ENCODE measurements around the gene PVR.

Gene PVR

DNA sequence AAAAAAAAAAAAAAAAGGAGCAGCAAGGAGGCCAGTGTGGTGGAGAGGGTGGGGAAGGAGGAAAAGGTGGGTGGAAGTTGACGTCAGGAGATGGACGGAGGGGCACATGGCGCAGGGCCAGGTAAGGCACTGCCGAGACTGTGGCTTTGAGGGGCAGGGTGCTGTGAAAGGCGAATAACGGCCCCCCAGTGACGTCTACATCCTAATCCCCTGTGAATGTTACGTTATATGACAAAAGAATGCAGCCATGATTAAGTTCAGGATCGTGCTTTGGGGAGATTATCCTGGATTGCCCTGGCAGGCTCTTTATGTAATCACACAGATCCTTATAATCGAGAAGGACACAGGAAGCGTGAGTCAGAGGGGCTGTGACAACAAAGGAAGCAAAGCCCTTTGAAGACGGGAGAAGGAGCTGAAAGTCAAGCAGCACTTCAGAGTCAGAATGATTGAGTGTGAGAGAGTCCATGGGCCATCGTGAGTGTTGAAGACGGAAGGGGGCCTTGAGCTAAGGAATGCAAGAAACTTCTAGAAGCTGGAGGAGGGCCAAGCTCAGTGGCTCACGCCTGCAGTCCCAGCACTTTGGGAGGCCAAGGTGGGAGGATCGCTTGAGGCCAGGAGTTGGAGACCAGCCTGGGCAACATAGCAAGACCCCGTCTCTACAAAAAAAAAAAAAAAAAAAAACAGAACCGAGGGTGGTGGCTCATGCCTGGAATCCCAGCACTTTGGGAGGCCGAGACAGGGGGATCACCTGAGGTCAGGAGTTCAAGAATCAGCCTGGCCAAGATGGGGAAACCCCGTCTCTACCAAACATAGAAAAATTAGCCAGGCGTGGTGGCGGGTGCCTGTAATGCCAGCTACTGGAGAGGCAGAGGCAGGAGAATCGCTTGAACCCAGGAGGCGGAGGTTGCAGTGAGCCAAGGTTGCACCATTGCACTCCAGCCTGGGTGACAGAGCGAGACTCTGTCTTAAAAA is 41.5 kb downstream of the PVR start:
- Histone ChIP-seq H3K9me2 (replicated peaks; ENCODE audit: low read depth, low read length) (no peaks in the 10 kb centered on the region), H3K9me3 (ENCODE audit: insufficient read depth, low read depth, low read length) (no peaks in the 10 kb centered on the region), H3K79me2 (ENCODE audit: insufficient read depth, low read length) (no peaks in the 10 kb centered on the region), H3K9ac (ENCODE audit: low read depth, low read length, poor library complexity, severe bottlenecking) (no peak overlapping the region), H3K27me3 (ENCODE audit: insufficient read depth, low read length, poor library complexity, severe bottlenecking) (no peaks in the 10 kb centered on the region), H3K4me1 (ENCODE audit: insufficient read depth, low read length, poor library complexity, severe bottlenecking) (no peaks in the 10 kb centered on the region), H3K4me2 (ENCODE audit: low read depth, low read length, poor library complexity, severe bottlenecking) (no peak overlapping the region), H2AFZ (ENCODE audit: low read length) (peak overlapping the region; percentile 59; the same call in 1 of the 2 replicates), H3K4me3 (ENCODE audit: low read length, poor library complexity, severe bottlenecking) (no peak overlapping the region), H3K36me3 (ENCODE audit: insufficient read depth, low read length) (no peaks in the 10 kb centered on the region), H4K20me1 (ENCODE audit: insufficient read depth, low read length, poor library complexity, severe bottlenecking) (no peaks in the 10 kb centered on the region), H3F3A (ENCODE audit: low read depth) (no peaks in the 10 kb centered on the region)
- no peak for TF ChIP-seq EZH2phosphoT487 (IDR thresholded peaks at IDR 0.05; ENCODE audit: borderline replicate concordance)
- TF ChIP-seq, protein P1, sequence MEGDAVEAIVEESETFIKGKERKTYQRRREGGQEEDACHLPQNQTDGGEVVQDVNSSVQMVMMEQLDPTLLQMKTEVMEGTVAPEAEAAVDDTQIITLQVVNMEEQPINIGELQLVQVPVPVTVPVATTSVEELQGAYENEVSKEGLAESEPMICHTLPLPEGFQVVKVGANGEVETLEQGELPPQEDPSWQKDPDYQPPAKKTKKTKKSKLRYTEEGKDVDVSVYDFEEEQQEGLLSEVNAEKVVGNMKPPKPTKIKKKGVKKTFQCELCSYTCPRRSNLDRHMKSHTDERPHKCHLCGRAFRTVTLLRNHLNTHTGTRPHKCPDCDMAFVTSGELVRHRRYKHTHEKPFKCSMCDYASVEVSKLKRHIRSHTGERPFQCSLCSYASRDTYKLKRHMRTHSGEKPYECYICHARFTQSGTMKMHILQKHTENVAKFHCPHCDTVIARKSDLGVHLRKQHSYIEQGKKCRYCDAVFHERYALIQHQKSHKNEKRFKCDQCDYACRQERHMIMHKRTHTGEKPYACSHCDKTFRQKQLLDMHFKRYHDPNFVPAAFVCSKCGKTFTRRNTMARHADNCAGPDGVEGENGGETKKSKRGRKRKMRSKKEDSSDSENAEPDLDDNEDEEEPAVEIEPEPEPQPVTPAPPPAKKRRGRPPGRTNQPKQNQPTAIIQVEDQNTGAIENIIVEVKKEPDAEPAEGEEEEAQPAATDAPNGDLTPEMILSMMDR (conservative IDR thresholded peaks at IDR 0.05; ENCODE audit: low read length), result no peak

DNA sequence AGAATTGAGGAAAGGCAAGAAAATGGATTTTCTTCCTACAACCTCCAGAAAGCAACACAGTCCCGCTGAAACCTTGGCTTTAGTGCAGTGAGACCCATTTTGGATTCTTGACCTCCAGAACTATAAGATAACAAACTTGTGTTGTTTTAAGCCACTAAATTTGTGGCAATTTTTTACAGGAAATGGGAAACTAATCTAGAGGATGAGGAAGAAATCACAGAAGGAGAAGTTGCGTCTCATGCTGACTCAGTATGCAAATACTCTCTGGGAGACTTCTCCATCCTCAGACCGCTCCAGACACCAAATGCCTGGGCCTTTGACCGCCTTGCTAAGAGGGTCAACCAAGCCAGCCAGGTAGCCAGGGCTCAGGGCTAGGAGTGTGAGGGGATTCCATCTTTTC is 42.2 kb downstream of the PVR start:
- H3F3A ChIP-seq (ENCODE audit: low read depth), result no peaks in the 10 kb centered on the region
- H3K27me3 ChIP-seq (ENCODE audit: insufficient read depth, low read length, poor library complexity, severe bottlenecking), result no peaks in the 10 kb centered on the region
- H3K36me3 ChIP-seq (ENCODE audit: insufficient read depth, low read length), result no peaks in the 10 kb centered on the region
- no peaks in the 10 kb centered on the region for H3K4me1 ChIP-seq (ENCODE audit: insufficient read depth, low read length, poor library complexity, severe bottlenecking)
- no peak overlapping the region for H3K9ac ChIP-seq (ENCODE audit: low read depth, low read length, poor library complexity, severe bottlenecking)
- no peaks in the 10 kb centered on the region for H4K20me1 ChIP-seq (ENCODE audit: insufficient read depth, low read length, poor library complexity, severe bottlenecking)
- no peak overlapping the region for H2AFZ ChIP-seq (ENCODE audit: low read length)
- TF ChIP-seq, protein P1 (conservative IDR thresholded peaks at IDR 0.05; ENCODE audit: low read length), result no peak
- TF ChIP-seq EZH2phosphoT487 (IDR thresholded peaks at IDR 0.05; ENCODE audit: borderline replicate concordance), result no peak
- no peaks in the 10 kb centered on the region for H3K79me2 ChIP-seq (ENCODE audit: insufficient read depth, low read length)
- H3K4me2 ChIP-seq (ENCODE audit: low read depth, low read length, poor library complexity, severe bottlenecking), result no peak overlapping the region
- no peaks in the 10 kb centered on the region for H3K9me3 ChIP-seq (ENCODE audit: insufficient read depth, low read depth, low read length)
- H3K4me3 ChIP-seq (ENCODE audit: low read length, poor library complexity, severe bottlenecking), result no peak overlapping the region
- H3K9me2 ChIP-seq (replicated peaks; ENCODE audit: low read depth, low read length), result no peaks in the 10 kb centered on the region

DNA sequence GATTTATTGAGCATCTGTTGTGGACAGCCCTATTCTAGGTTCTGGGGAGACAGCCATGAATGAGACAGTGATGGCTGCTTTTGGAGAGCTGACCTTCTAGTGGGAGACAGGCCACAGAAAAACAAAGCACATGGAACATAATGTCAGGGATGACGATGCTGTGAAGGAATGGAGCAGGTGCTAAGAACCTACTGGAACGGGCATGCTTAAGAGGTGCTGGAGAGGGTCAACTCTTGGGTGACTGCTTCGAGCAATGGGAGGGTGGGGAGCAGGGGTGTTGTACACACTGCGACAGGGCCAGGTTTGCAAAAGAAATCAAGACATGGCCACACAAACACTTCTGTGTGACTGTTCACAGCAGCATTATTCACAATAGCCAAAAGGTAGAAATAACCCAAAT is 43.2 kb downstream of the PVR start:
- H3F3A ChIP-seq (ENCODE audit: low read depth), result no peaks in the 10 kb centered on the region

More for the DNA sequence above, 43.2 kb downstream of the PVR start:
- Histone ChIP-seq H3K4me1 (ENCODE audit: insufficient read depth, low read length, poor library complexity, severe bottlenecking) (peaks cover 3% of the 10 kb centered on the region), H2AFZ (ENCODE audit: low read length) (no peak overlapping the region), H3K27me3 (ENCODE audit: insufficient read depth, low read length, poor library complexity, severe bottlenecking) (no peaks in the 10 kb centered on the region), H3K9ac (ENCODE audit: low read depth, low read length, poor library complexity, severe bottlenecking) (no peak overlapping the region), H3K4me2 (ENCODE audit: low read depth, low read length, poor library complexity, severe bottlenecking) (no peak overlapping the region), H3K4me3 (ENCODE audit: low read length, poor library complexity, severe bottlenecking) (no peak overlapping the region), H3K9me3 (ENCODE audit: insufficient read depth, low read depth, low read length) (no peaks in the 10 kb centered on the region), H3K36me3 (ENCODE audit: insufficient read depth, low read length) (no peaks in the 10 kb centered on the region), H3K9me2 (replicated peaks; ENCODE audit: low read depth, low read length) (no peaks in the 10 kb centered on the region), H4K20me1 (ENCODE audit: insufficient read depth, low read length, poor library complexity, severe bottlenecking) (no peaks in the 10 kb centered on the region), H3K79me2 (ENCODE audit: insufficient read depth, low read length) (no peaks in the 10 kb centered on the region)
- TF ChIP-seq, protein P1 (conservative IDR thresholded peaks at IDR 0.05; ENCODE audit: low read length), result no peak
- TF ChIP-seq EZH2phosphoT487 (IDR thresholded peaks at IDR 0.05; ENCODE audit: borderline replicate concordance), result no peak

All from Loucy (cell line).